HepG2 (cell line): Measurements from ENCODE around the gene GJB5.

Source experiments
- ATRX ChIP-seq: sonication (generic); formaldehyde crosslinking; IDR thresholded peaks from 2 replicates; pipeline ENCODE4 v1.4.0; 2020; ENCODE audit warnings: missing genetic modification reagents, borderline replicate concordance
- CBX2 ChIP-seq, 2 experiments: fragments of 200-600 bp in 1 of 2; sonication (generic); formaldehyde crosslinking in 1 of 2; IDR thresholded peaks; 2 replicates each; pipeline versions ENCODE4 v1.7.0 to v1.8.1; 2018 to 2022; ENCODE audit warnings: low read depth in 2 of 2, low read length in 1 of 2, mild to moderate bottlenecking in 1 of 2, missing genetic modification reagents in 1 of 2
- CTCF ChIP-seq: sonication (generic); formaldehyde crosslinking; IDR thresholded peaks from 2 replicates; pipeline ENCODE4 v1.5.0; 2020; ENCODE audit warnings: mild to moderate bottlenecking, missing genetic modification reagents, moderate library complexity
- GATAD2A ChIP-seq: IDR thresholded peaks from 2 replicates; pipeline ENCODE4 v1.6.1; 2016
- HDAC6 ChIP-seq: fragments of 200-600 bp; sonication (generic); IDR thresholded peaks from 2 replicates; pipeline ENCODE4 v1.7.0; 2017; ENCODE audit warnings: mild to moderate bottlenecking, antibody characterized with exemption, low read length, low read depth
- HOXA5 ChIP-seq: sonication (generic); formaldehyde crosslinking; IDR thresholded peaks from 2 replicates; pipeline ENCODE4 v1.4.0; 2020; ENCODE audit warnings: missing genetic modification reagents
- MAFK ChIP-seq, 2 experiments: IDR thresholded peaks in 1 of 2; conservative IDR thresholded peaks in 1 of 2; 2 replicates each; pipeline ENCODE4 v1.6.1; 2011; ENCODE audit warnings: improper control_type of control experiment in 2 of 2, low read length in 2 of 2
- MLX ChIP-seq: IDR thresholded peaks from 2 replicates; pipeline ENCODE4 v1.6.1; 2016
- POLR2AphosphoS5 ChIP-seq: IDR thresholded peaks from 2 replicates; pipeline ENCODE4 v1.6.1; 2012; ENCODE audit warnings: low read depth, low read length
- SIN3A ChIP-seq: IDR thresholded peaks from 2 replicates; pipeline ENCODE4 v1.6.1; 2011; ENCODE audit warnings: low read depth, mild to moderate bottlenecking, control low read depth, low read length, borderline replicate concordance
- YY1 ChIP-seq: IDR thresholded peaks from 2 replicates; pipeline ENCODE4 v1.6.1; 2011; ENCODE audit warnings: low read length, low read depth, moderate library complexity, mild to moderate bottlenecking; ENCODE audit not compliant: insufficient read depth, insufficient replicate concordance
- ZNF160 ChIP-seq: sonication (generic); formaldehyde crosslinking; IDR thresholded peaks from 2 replicates; pipeline ENCODE4 v1.8.0; 2022; ENCODE audit warnings: mild to moderate bottlenecking, inconsistent platforms, missing genetic modification reagents
- ZNF761 ChIP-seq: sonication (generic); formaldehyde crosslinking; conservative IDR thresholded peaks from 2 replicates; pipeline ENCODE4 v1.4.0; 2020; ENCODE audit warnings: mild to moderate bottlenecking, missing genetic modification reagents

DNA sequence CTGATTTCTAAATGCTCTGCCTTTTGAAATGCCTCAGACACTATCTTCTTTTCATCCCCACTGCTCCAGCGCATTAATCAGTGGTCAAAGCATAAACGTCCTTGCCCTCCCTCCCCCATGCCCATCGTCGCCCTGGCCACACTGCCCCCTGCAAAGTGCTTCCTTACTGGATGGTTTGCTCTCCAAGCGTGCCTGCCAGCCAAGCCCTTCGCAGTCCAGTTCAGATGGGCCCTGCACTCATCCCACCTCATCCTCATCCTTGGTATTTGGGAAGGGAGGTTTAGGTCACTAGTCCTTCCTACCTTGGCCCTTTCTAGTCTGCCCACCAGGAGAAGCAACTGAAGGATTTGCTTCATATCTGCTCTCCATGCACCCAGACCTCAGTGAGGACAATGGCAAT is 41.1 kb downstream of the GJB5 start:
- no peak for TF ChIP-seq CTCF
- no peak for TF ChIP-seq ZNF761 (CRISPR knock-in tag)
- TF ChIP-seq MLX (CRISPR knock-in tag): no peak
- TF ChIP-seq HOXA5 (CRISPR knock-in tag): no peak
- TF ChIP-seq YY1: no peak
- TF ChIP-seq ZNF160 (CRISPR knock-in tag): no peak
- TF ChIP-seq CBX2 (IDR thresholded peaks at IDR 0.05; ENCODE audit: low read depth, low read length): no peak
- no peak for TF ChIP-seq CBX2 (CRISPR knock-in tag; IDR thresholded peaks at IDR 0.05; ENCODE audit: low read depth)
- TF ChIP-seq SIN3A: no peak
- TF ChIP-seq GATAD2A (CRISPR knock-in tag): no peak
- TF ChIP-seq HDAC6: no peak
- no peak for TF ChIP-seq MAFK (conservative IDR thresholded peaks at IDR 0.05 in 1 of 2, IDR thresholded peaks at IDR 0.05 in 1 of 2; ENCODE audit: low read length in 2 of 2)
- no peak for TF ChIP-seq ATRX (CRISPR knock-in tag)
- TF ChIP-seq POLR2AphosphoS5: no peak
